H1 (cell line): ENCODE results near the gene FPR2. TPM values are rescaled to one million over a fixed set of nuclear protein-coding genes. Genes with fewer than 3 reads are reported as not detected.
A peak's percentile ranks its signal among the peaks of the same experiment; 100 is the strongest.

Experiments
- CTCF ChIA-PET: fragments of 300-600 bp; sonication (Branson Sonifier 250); formaldehyde crosslinking; loops from one replicate; lab custom pipeline; 2021; ENCODE audit not compliant: partially characterized antibody; lab: Charles Lee
- POLR2A ChIA-PET: fragments of 300-600 bp; sonication (Branson Sonifier 250); formaldehyde crosslinking; loops from one replicate; lab custom pipeline; 2021; ENCODE audit warnings: inconsistent platforms; ENCODE audit not compliant: partially characterized antibody; lab: Charles Lee
- DNase-seq, 2 experiments: peaks; one replicate each; pipeline versions ENCODE4 v3.0.0 to v3.0.0-alpha.2; 2010 to 2022; ENCODE audit warnings: low spot score in 2 of 2, low read depth in 1 of 2, mixed read lengths in 1 of 2
- FAIRE-seq: peaks from 2 replicates; lab custom pipeline; 2011; peaks lifted over from hg19 to GRCh38; lab: Jason Lieb, UNC
- H2AFZ ChIP-seq: 2 replicates; pipeline ENCODE4 v1.8.1; 2012; ENCODE audit warnings: low read length, inconsistent platforms
- H2AK5ac ChIP-seq: 2 replicates; pipeline ENCODE4 v1.6.1; 2013; ENCODE audit warnings: low read depth, low read length
- H2BK120ac ChIP-seq: replicated peaks from 2 replicates; pipeline ENCODE3; 2013; ENCODE audit warnings: low read depth, low read length, inconsistent platforms
- H2BK12ac ChIP-seq: 2 replicates; pipeline ENCODE4 v1.6.1; 2013; ENCODE audit warnings: low read depth, low read length
- H2BK15ac ChIP-seq: 2 replicates; pipeline ENCODE4 v1.6.1; 2013; ENCODE audit warnings: low read length
- H2BK20ac ChIP-seq: 2 replicates; pipeline ENCODE4 v1.6.1; 2013; ENCODE audit warnings: low read length
- H2BK5ac ChIP-seq: 2 replicates; pipeline ENCODE4 v1.6.1; 2013; ENCODE audit warnings: low read depth, low read length
- H3K14ac ChIP-seq: 2 replicates; pipeline ENCODE4 v1.6.1; 2013; ENCODE audit warnings: inconsistent platforms; ENCODE audit not compliant: insufficient read length
- H3K18ac ChIP-seq: 2 replicates; pipeline ENCODE4 v1.6.1; 2013; ENCODE audit warnings: low read length; ENCODE audit errors: extremely low read depth
- H3K23ac ChIP-seq: 2 replicates; pipeline ENCODE4 v1.6.1; 2013; ENCODE audit warnings: inconsistent platforms; ENCODE audit not compliant: insufficient read length
- H3K23me2 ChIP-seq: 2 replicates; pipeline ENCODE4 v1.6.1; 2013; ENCODE audit warnings: low read depth, low read length
- H3K27ac ChIP-seq: 2 replicates; pipeline ENCODE4 v1.6.1; 2011; ENCODE audit warnings: low read depth, low read length, inconsistent platforms
- H3K27me3 ChIP-seq, 4 experiments: replicated peaks in 1 of 4; 1 replicate in 1 of 4; 2 replicates in 3 of 4; pipeline versions ENCODE4 v1.6.1 to v1.8.1; 2011 to 2013; ENCODE audit warnings: low read length in 3 of 4, mild to moderate bottlenecking in 3 of 4, inconsistent platforms in 2 of 4, mixed read lengths in 2 of 4, moderate library complexity in 1 of 4; ENCODE audit not compliant: control insufficient read depth in 3 of 4, insufficient read depth in 3 of 4; ENCODE audit errors: extremely low read depth in 1 of 4
- H3K36me3 ChIP-seq, 4 experiments: 2 replicates each; pipeline versions ENCODE4 v1.6.1 to v1.8.1; 2011 to 2013; ENCODE audit warnings: mild to moderate bottlenecking in 4 of 4, low read length in 3 of 4, moderate library complexity in 2 of 4, control low read depth in 1 of 4, inconsistent platforms in 1 of 4; ENCODE audit not compliant: insufficient read depth in 4 of 4, control insufficient read depth in 2 of 4
- H3K4ac ChIP-seq: replicated peaks from 2 replicates; pipeline ENCODE3; 2013; ENCODE audit warnings: low read length, low read depth, mixed read lengths, inconsistent platforms; ENCODE audit not compliant: insufficient read length
- H3K4me1 ChIP-seq, 4 experiments: replicated peaks in 1 of 4; 1 replicate in 1 of 4; 2 replicates in 3 of 4; pipeline versions ENCODE4 v1.6.1 to v1.8.1; 2011 to 2013; ENCODE audit warnings: low read length in 3 of 4, inconsistent platforms in 2 of 4, mixed read lengths in 1 of 4; ENCODE audit not compliant: insufficient read depth in 4 of 4, control insufficient read depth in 3 of 4
- H3K4me2 ChIP-seq, 2 experiments: 2 replicates each; pipeline versions ENCODE4 v1.6.1 to v1.8.1; 2011 to 2013; ENCODE audit warnings: low read depth in 2 of 2, low read length in 2 of 2, control low read depth in 1 of 2, inconsistent platforms in 1 of 2, mild to moderate bottlenecking in 1 of 2; ENCODE audit not compliant: insufficient read depth in 1 of 2
- H3K4me3 ChIP-seq, 4 experiments: fragments of 200-600, 300-600 bp in 1 of 4; sonication (generic), shearing (Covaris generic), sonication (Bioruptor Twin) in 1 of 4; 2 replicates each; pipeline versions ENCODE4 v1.5.1 to v1.8.1; 2011 to 2016; ENCODE audit warnings: low read length in 4 of 4, low read depth in 3 of 4, control low read depth in 2 of 4, inconsistent platforms in 2 of 4, mild to moderate bottlenecking in 2 of 4, mixed read lengths in 1 of 4, moderate library complexity in 1 of 4; ENCODE audit not compliant: insufficient read depth in 2 of 4; ENCODE audit errors: extremely low read depth in 1 of 4
- H3K56ac ChIP-seq: replicated peaks from 2 replicates; pipeline ENCODE3; 2013; ENCODE audit warnings: low read depth, mild to moderate bottlenecking, mixed read lengths, low read length, inconsistent platforms; ENCODE audit not compliant: insufficient read length
- H3K79me1 ChIP-seq: 2 replicates; pipeline ENCODE4 v1.6.1; 2013; ENCODE audit warnings: low read depth, low read length, control low read depth
- H3K79me2 ChIP-seq, 2 experiments: 2 replicates each; pipeline versions ENCODE4 v1.6.1 to v1.8.1; 2012 to 2013; ENCODE audit warnings: low read length in 2 of 2, mild to moderate bottlenecking in 2 of 2, inconsistent platforms in 1 of 2; ENCODE audit not compliant: insufficient read depth in 2 of 2, control insufficient read depth in 1 of 2
- H3K9ac ChIP-seq, 4 experiments: replicated peaks in 1 of 4; 1 replicate in 1 of 4; 2 replicates in 3 of 4; pipeline versions ENCODE4 v1.6.1 to v1.8.1; 2011 to 2013; ENCODE audit warnings: low read depth in 3 of 4, low read length in 3 of 4, control low read depth in 2 of 4, mild to moderate bottlenecking in 2 of 4, moderate library complexity in 2 of 4, inconsistent platforms in 1 of 4; ENCODE audit errors: extremely low read depth in 1 of 4
- H3K9me3 ChIP-seq, 2 experiments: 2 replicates each; pipeline versions ENCODE4 v1.6.1 to v1.8.1; 2012 to 2013; ENCODE audit warnings: mild to moderate bottlenecking in 2 of 2, moderate library complexity in 2 of 2, control low read depth in 1 of 2, inconsistent platforms in 1 of 2, low read depth in 1 of 2, low read length in 1 of 2, mixed read lengths in 1 of 2; ENCODE audit not compliant: insufficient read depth in 2 of 2
- H4K20me1 ChIP-seq, 2 experiments: replicated peaks in 1 of 2; 2 replicates each; pipeline versions ENCODE3 to v1.8.1; 2011 to 2013; ENCODE audit warnings: inconsistent platforms in 2 of 2, low read length in 2 of 2, mild to moderate bottlenecking in 1 of 2; ENCODE audit not compliant: insufficient read depth in 2 of 2, control insufficient read depth in 1 of 2
- H4K5ac ChIP-seq: 2 replicates; pipeline ENCODE4 v1.6.1; 2013; ENCODE audit warnings: low read length, low read depth, mixed read lengths, inconsistent platforms; ENCODE audit not compliant: insufficient read length
- H4K8ac ChIP-seq: 2 replicates; pipeline ENCODE4 v1.8.0; 2013; ENCODE audit warnings: mild to moderate bottlenecking, moderate library complexity, low read length, inconsistent platforms; ENCODE audit not compliant: insufficient read depth; ENCODE audit errors: extremely low read depth
- H4K91ac ChIP-seq: replicated peaks from 2 replicates; pipeline ENCODE3; 2013; ENCODE audit warnings: low read length, mixed read lengths, inconsistent platforms; ENCODE audit not compliant: insufficient read length
- CTBP2 ChIP-seq: IDR thresholded peaks from 2 replicates; pipeline ENCODE4 v1.7.0; 2011; ENCODE audit warnings: borderline replicate concordance, mild to moderate bottlenecking, moderate library complexity, mixed read lengths, low read length; ENCODE audit not compliant: insufficient read depth, insufficient read length
- EGR1 ChIP-seq: IDR thresholded peaks from 2 replicates; pipeline ENCODE4 v1.6.1; 2011; ENCODE audit warnings: low read depth, low read length, borderline replicate concordance
- FOSL1 ChIP-seq: IDR thresholded peaks from 2 replicates; pipeline ENCODE4 v1.6.1; 2011; ENCODE audit warnings: mild to moderate bottlenecking, low read depth, low read length, moderate library complexity; ENCODE audit not compliant: insufficient read depth
- GABPA ChIP-seq: IDR thresholded peaks from 2 replicates; pipeline ENCODE4 v1.6.1; 2011; ENCODE audit warnings: mild to moderate bottlenecking, low read length, moderate library complexity, borderline replicate concordance; ENCODE audit not compliant: insufficient read depth
- HDAC6 ChIP-seq: IDR thresholded peaks from one replicate; pipeline ENCODE4 v1.7.1; 2012; ENCODE audit warnings: low read depth, mild to moderate bottlenecking, inconsistent platforms, low read length, moderate library complexity
- RFX5 ChIP-seq: IDR thresholded peaks from 2 replicates; pipeline ENCODE4 v1.6.1; 2011; ENCODE audit warnings: low read depth, low read length, improper control_type of control experiment, borderline replicate concordance
- RXRA ChIP-seq: IDR thresholded peaks from 2 replicates; pipeline ENCODE4 v1.6.1; 2011; ENCODE audit warnings: low read depth, mild to moderate bottlenecking, low read length, moderate library complexity; ENCODE audit not compliant: insufficient read depth
- TEAD4 ChIP-seq: IDR thresholded peaks from 2 replicates; pipeline ENCODE4 v1.6.1; 2012; ENCODE audit warnings: low read depth, low read length, inconsistent platforms, mixed read lengths
- YY1 ChIP-seq: IDR thresholded peaks from 2 replicates; pipeline ENCODE4 v1.6.1; 2011; ENCODE audit warnings: low read depth, mild to moderate bottlenecking, low read length
- WGBS, 2 experiments: shearing (Covaris generic) in 1 of 2; methylation state at CpG; one replicate each; pipeline versions ENCODE4 v1.1.6 to v1.1.7; 2013 to 2015; ENCODE audit warnings: low lambda C conversion rate in 2 of 2, mixed read lengths in 2 of 2, inconsistent platforms in 1 of 2, low coverage in 1 of 2, missing lambda C conversion rate in 1 of 2; ENCODE audit not compliant: insufficient replicate concordance in 2 of 2, insufficient coverage in 1 of 2, insufficient read length in 1 of 2; ENCODE audit errors: extremely low coverage in 1 of 2, missing lambda C conversion rate in 1 of 2; 5-methylcytosine and 5-hydroxymethylcytosine counted together
- polyA plus RNA-seq, 7 experiments: library from polyadenylated mRNA; depleted of rRNA in 3 of 7; stranded (reverse) in 5 of 7; unstranded in 2 of 7; fragments of >200 nt in 5 of 7; fragments of 200-250 nt in 2 of 7; gene quantifications; 1 replicate in 5 of 7; 2 replicates in 1 of 7; 4 replicates in 1 of 7; pipeline versions ENCODE4 v1.2.1 to v1.2.3, GENCODE V29; 2011 to 2013; ENCODE audit warnings: missing spikeins in 2 of 7, mixed read lengths in 2 of 7
- total RNA-seq: library from RNA; stranded (reverse); fragmentation: NEBNext Ultra II Directional; extraction: Animal tissue kit (Norgen Biotek cat#: 25700); gene quantifications from 2 replicates; pipeline ENCODE4 v1.2.1, GENCODE V29; 2021

FPR2 gene
- total and polyA plus RNA-seq, 2 of the 8 experiments (the other 6 are each of a cell fraction or from before 2014, with no cell fraction given): 0.17 TPM; not detected in 1

- H3K27me3 ChIP-seq: peaks cover 0 to 11% (median 5%) of the 10 kb centered on the region in 4 experiments; a peak in 6 of 7 replicates
Measured at GRCh38 chr19:51724543-51724942, 36.4 kb upstream of the FPR2 start.

More at GRCh38 chr19:51724543-51724942, 36.4 kb upstream of the FPR2 start:
- no peak overlapping the region for H3K4me3 ChIP-seq
- H2BK5ac ChIP-seq: no peak overlapping the region
- H3K23ac ChIP-seq: no peak overlapping the region
- no peaks in the 10 kb centered on the region for H3K9me3 ChIP-seq
- no peak overlapping the region for H3K56ac ChIP-seq
- H3K27ac ChIP-seq: no peak overlapping the region
- ChIA-PET POLR2A (interaction anchor here (0.7 to 0.8 kb wide), 2 partner anchors 22 to 324 kb away, joined by 3 read pairs; partner anchors contain the start of gene ZNF432), CTCF (interaction anchor here (1.6 to 1.7 kb wide), 2 partner anchors 10 to 53 kb away, joined by 4 to 5 read pairs; no protein-coding TSS in a partner anchor)
- no peaks in the 10 kb centered on the region for H3K79me1 ChIP-seq
- 82% methylated on average over 10 of the region's 15 CpGs; no CpG with 5 or more reads in 1 of the 2 experiments for WGBS, 2 experiments
- no peaks in the 10 kb centered on the region for H3K36me3 ChIP-seq
- peak overlapping the region; percentile 31; the same call in 1 of the 2 replicates for H4K8ac ChIP-seq
- H2BK12ac ChIP-seq: no peak overlapping the region
- no peak overlapping the region for H2BK120ac ChIP-seq
- H3K23me2 ChIP-seq: peaks cover 3% of the 10 kb centered on the region; the same call in 1 of the 2 replicates
- H4K91ac ChIP-seq: no peak overlapping the region
- no peaks in the 10 kb centered on the region for H3K79me2 ChIP-seq
- no peak overlapping the region for H3K14ac ChIP-seq
- H3K9ac ChIP-seq: no peak overlapping the region
- no peak for FAIRE-seq
- no peak overlapping the region for H4K5ac ChIP-seq
- H4K20me1 ChIP-seq: no peaks in the 10 kb centered on the region
- H3K4me1 ChIP-seq: peaks cover 0 to 7% (median 2%) of the 10 kb centered on the region in 4 experiments; a peak in 3 of 7 replicates
- no peak overlapping the region for H2AFZ ChIP-seq
- H2BK20ac ChIP-seq: no peak overlapping the region
- no peak overlapping the region for H3K18ac ChIP-seq
- H3K4me2 ChIP-seq: no peak overlapping the region
- H2BK15ac ChIP-seq: no peak overlapping the region
- DNase-seq: no peak
- TF ChIP-seq CTBP2 (no peak), FOSL1 (no peak), RXRA (no peak), EGR1 (no peak), RFX5 (no peak), GABPA (no peak), HDAC6 (no peak), YY1 (no peak), TEAD4 (no peak)
- no peak overlapping the region for H2AK5ac ChIP-seq
- no peak overlapping the region for H3K4ac ChIP-seq
